HG02840 (cell line): ENCODE results near the gene ADD2.

Source experiments
- ATAC-seq: cut with Tn5 transposase; IDR thresholded peaks from one replicate; pipeline ENCODE4 v1.9.1; 2021; ENCODE audit warnings: mild to moderate bottlenecking, moderate library complexity, moderate number of reproducible peaks; ENCODE audit not compliant: unreplicated experiment, low FRiP score

The ADD2 gene

DNA sequence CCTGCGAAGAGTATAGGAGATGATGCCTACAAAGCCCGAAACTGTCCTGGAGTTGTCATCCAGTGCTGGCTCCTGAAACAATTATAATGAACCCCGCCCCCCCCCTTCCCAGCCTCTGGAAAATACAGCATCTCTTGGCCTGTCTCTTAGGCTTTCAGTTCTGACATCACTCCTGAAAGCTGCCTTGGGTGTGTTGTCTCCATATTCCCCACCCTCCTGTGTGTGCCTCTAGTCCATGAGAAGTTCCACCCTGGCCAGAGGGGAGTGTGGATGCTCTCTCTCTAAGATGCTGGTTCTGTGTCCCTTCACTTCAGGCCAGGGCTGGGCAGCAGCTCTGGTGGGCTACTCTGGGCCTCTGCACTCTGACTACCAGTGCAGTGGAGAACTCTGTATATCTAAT is 155.4 kb downstream of the ADD2 start:
- no peak for ATAC-seq

DNA sequence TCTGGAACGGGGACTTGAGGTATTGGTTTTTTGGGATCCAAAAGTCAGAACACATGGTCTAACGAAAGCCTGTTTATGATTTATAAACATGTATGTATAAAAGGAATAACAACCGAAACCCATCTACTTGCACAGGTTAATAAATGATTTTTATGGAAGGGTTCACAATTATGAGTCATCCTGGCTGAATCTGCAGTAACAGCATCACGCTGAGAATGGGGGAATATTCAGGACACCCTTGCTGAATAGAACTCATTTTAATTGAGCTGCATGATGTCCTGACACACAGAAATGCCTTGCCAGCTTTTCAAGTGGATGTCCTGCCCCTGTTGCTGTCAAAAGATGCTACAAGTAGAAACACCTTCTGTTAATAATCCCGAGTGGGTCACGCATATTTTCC is 159.6 kb downstream of the ADD2 start:
- ATAC-seq, result no peak

DNA sequence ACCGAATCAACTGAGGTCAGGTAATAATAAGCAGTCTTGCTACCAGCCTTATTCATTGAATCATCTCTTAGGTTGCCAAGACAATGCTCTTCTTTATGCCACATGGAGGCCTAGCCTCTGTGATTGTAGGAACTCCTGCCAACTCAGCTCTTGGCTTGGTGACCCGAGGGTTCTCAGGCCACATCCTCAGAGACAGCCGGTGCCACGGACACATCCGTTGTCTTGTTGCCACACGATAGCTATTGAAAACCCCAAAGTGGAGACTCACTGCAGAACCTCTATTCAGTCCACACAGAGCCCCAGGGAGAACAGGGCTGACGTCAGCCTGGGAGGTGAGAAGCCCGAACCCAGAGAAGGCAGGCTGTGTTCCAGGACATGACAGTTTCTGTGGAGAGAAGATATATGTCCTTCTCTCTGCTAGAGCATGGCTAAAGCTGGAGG is 160.9 kb downstream of the ADD2 start:
- no peak for ATAC-seq
